ENCODE measurements around the gene SMO.

GRCh38 chr7:129257168-129257567 lies 68.7 kb downstream of the SMO start:
- TF ChIP-seq CTCF (IDR thresholded peaks at IDR 0.05): no peak
- no peak for TF ChIP-seq TCF7L2 (IDR thresholded peaks at IDR 0.05; ENCODE audit: low read depth, low read length)
- TF ChIP-seq POLR2AphosphoS5 (IDR thresholded peaks at IDR 0.05; ENCODE audit: low read depth, low read length): no peak
- no peak for TF ChIP-seq REST (IDR thresholded peaks at IDR 0.05; ENCODE audit: insufficient read depth in 1 of 2, low read depth in 2 of 2, low read length in 1 of 2)
- no peak for TF ChIP-seq SIN3A (IDR thresholded peaks at IDR 0.05; ENCODE audit: borderline replicate concordance, insufficient read depth, low read depth, low read length)
